HepG2 (cell line): Measurements from ENCODE around the gene TRAPPC12. TPM values are rescaled to one million over a fixed set of nuclear protein-coding genes. Genes with fewer than 3 reads are reported as not detected.

Experiments used
- ATF7-NPFF ChIP-seq: sonication (generic); formaldehyde crosslinking; IDR thresholded peaks from 2 replicates; pipeline ENCODE4 v1.8.1; 2023; ENCODE audit warnings: mild to moderate bottlenecking, low read depth, missing genetic modification reagents, moderate library complexity
- CEBPG ChIP-seq: IDR thresholded peaks from 2 replicates; pipeline ENCODE4 v1.6.1; 2016
- FOSL2 ChIP-seq: sonication (generic); formaldehyde crosslinking; IDR thresholded peaks from 2 replicates; pipeline ENCODE4 v1.4.0; 2020; ENCODE audit warnings: missing genetic modification reagents
- HMG20B ChIP-seq: conservative IDR thresholded peaks from 2 replicates; pipeline ENCODE4 v1.6.1; 2016; ENCODE audit warnings: missing genetic modification reagents, missing compliant biosample characterization
- HOXD1 ChIP-seq: sonication (generic); formaldehyde crosslinking; IDR thresholded peaks from 2 replicates; pipeline ENCODE4 v1.5.0; 2020; ENCODE audit warnings: missing genetic modification reagents
- IRF1 ChIP-seq: sonication (generic); formaldehyde crosslinking; IDR thresholded peaks from 2 replicates; pipeline ENCODE4 v1.4.0; 2020; ENCODE audit warnings: low read depth, mild to moderate bottlenecking, missing genetic modification reagents
- JDP2 ChIP-seq: sonication (generic); formaldehyde crosslinking; IDR thresholded peaks from 2 replicates; pipeline ENCODE4 v1.8.1; 2022; ENCODE audit warnings: missing genetic modification reagents, borderline replicate concordance
- MXI1 ChIP-seq: IDR thresholded peaks from 3 replicates; pipeline ENCODE4 v1.6.1; 2012; ENCODE audit warnings: low read depth, low read length, inconsistent platforms, borderline replicate concordance
- SP2 ChIP-seq: sonication (generic); formaldehyde crosslinking; IDR thresholded peaks from 2 replicates; pipeline ENCODE4 v1.5.1; 2020; ENCODE audit warnings: mild to moderate bottlenecking, missing genetic modification reagents
- SSRP1 ChIP-seq: IDR thresholded peaks from 2 replicates; pipeline ENCODE4 v1.6.1; 2016; ENCODE audit warnings: control low read depth
- SYNCRIP ChIP-seq: fragments of 200-400 bp; formaldehyde crosslinking; IDR thresholded peaks from 2 replicates; pipeline ENCODE4 v1.6.1; 2018; ENCODE audit warnings: mild to moderate bottlenecking, low read depth, low read length; ENCODE audit not compliant: insufficient read depth
- TEAD3 ChIP-seq: optimal IDR thresholded peaks from 2 replicates; pipeline ENCODE3; 2016; ENCODE audit warnings: borderline replicate concordance
- ZNF274 ChIP-seq: sonication (generic); formaldehyde crosslinking; IDR thresholded peaks from 2 replicates; pipeline ENCODE4 v1.5.1; 2020; ENCODE audit warnings: mild to moderate bottlenecking, missing genetic modification reagents
- ZNF317 ChIP-seq: sonication (generic); formaldehyde crosslinking; IDR thresholded peaks from 2 replicates; pipeline ENCODE4 v1.5.0; 2020; ENCODE audit warnings: mild to moderate bottlenecking, missing genetic modification reagents
- ZNF326 ChIP-seq: sonication (generic); formaldehyde crosslinking; IDR thresholded peaks from 2 replicates; pipeline ENCODE4 v1.4.0; 2020; ENCODE audit warnings: missing genetic modification reagents, borderline replicate concordance
- ZNF556 ChIP-seq: sonication (generic); formaldehyde crosslinking; IDR thresholded peaks from 2 replicates; pipeline ENCODE4 v1.4.0; 2020; ENCODE audit warnings: mild to moderate bottlenecking, missing genetic modification reagents, borderline replicate concordance
- ZNF792 ChIP-seq: IDR thresholded peaks from 2 replicates; pipeline ENCODE4 v1.6.1; 2016
- polyA plus RNA-seq, 8 experiments: library from polyadenylated mRNA; depleted of rRNA in 3 of 8; stranded (reverse) in 7 of 8; unstranded in 1 of 8; fragments of >200 nt; fragmentation: Illumina TruSeq in 4 of 8; extraction: Trizol in 4 of 8; gene quantifications; 2 replicates each; pipeline versions ENCODE4 v1.2.1 to v1.2.3, GENCODE V29; 2011 to 2016; ENCODE audit warnings: low read depth in 4 of 8, missing spikeins in 1 of 8, mixed read lengths in 1 of 8; ENCODE audit not compliant: insufficient read depth in 1 of 8
- total RNA-seq, 5 experiments: library from RNA; depleted of rRNA; stranded (reverse); fragments of >200 nt; fragmentation: Illumina TruSeq; extraction: Trizol; gene quantifications; 2 replicates each; pipeline ENCODE4 v1.2.3, GENCODE V29; 2016; ENCODE audit warnings: low read depth in 1 of 5
- TF ChIP-seq, protein P1 (sequence below): sonication (generic); formaldehyde crosslinking; IDR thresholded peaks from 2 replicates; pipeline ENCODE4 v1.8.0; 2022; ENCODE audit warnings: missing genetic modification reagents, mild to moderate bottlenecking, moderate library complexity, borderline replicate concordance
- TF ChIP-seq, protein P2 (sequence below): sonication (generic); formaldehyde crosslinking; IDR thresholded peaks from 2 replicates; pipeline ENCODE4 v1.8.0; 2022; ENCODE audit warnings: missing genetic modification reagents, mild to moderate bottlenecking, inconsistent platforms, borderline replicate concordance
- TF ChIP-seq, protein P3 (sequence below): sonication (generic); formaldehyde crosslinking; IDR thresholded peaks from 2 replicates; pipeline ENCODE4 v1.4.0; 2020; ENCODE audit warnings: missing genetic modification reagents, borderline replicate concordance

TRAPPC12 gene
- total and polyA plus RNA-seq, 2 of the 13 experiments (the other 11 are each of a cell fraction or from before 2014, with no cell fraction given) = 46.4 to 97.7 TPM

DNA sequence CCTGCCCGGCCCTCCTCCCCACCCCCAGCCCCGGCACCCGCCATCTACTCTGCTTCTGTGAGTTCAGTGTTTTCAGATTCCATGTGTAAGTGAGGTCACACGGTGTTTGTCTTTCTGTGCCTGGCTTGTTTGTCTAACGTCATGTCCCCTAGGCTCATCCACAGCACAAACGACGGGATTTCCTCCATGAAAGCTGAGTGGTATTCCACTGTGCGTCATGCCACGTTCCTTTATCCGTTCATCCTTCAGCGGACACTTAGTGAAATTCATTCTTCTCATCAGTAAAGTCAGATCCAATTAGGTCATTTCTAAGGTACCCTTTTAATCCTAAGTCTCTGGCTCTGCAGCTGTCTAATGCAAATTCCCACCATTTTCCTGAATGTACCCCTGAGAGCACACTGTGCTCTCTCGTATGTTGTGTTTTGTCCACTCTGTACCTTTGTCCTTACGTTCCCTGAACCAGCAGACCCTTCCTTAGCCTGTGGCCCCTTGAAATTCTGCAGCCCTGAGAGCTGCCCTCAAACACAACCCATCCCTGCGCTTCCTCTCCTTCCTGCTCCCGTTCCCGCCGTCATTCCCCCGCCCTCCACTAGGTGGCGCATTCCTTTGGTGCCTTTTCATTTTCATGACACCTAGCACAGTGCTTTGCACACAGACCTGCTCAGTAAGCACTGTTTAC, 44.1 kb downstream of the TRAPPC12 start (continued):
- TF ChIP-seq, protein P1, sequence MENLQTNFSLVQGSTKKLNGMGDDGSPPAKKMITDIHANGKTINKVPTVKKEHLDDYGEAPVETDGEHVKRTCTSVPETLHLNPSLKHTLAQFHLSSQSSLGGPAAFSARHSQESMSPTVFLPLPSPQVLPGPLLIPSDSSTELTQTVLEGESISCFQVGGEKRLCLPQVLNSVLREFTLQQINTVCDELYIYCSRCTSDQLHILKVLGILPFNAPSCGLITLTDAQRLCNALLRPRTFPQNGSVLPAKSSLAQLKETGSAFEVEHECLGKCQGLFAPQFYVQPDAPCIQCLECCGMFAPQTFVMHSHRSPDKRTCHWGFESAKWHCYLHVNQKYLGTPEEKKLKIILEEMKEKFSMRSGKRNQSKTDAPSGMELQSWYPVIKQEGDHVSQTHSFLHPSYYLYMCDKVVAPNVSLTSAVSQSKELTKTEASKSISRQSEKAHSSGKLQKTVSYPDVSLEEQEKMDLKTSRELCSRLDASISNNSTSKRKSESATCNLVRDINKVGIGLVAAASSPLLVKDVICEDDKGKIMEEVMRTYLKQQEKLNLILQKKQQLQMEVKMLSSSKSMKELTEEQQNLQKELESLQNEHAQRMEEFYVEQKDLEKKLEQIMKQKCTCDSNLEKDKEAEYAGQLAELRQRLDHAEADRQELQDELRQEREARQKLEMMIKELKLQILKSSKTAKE (CRISPR knock-in tag) = no peak
- TF ChIP-seq JDP2 (CRISPR knock-in tag) = no peak
- peak; percentile 83 for TF ChIP-seq TEAD3 (CRISPR knock-in tag)
- no peak for TF ChIP-seq ATF7-NPFF (CRISPR knock-in tag)
- TF ChIP-seq SYNCRIP = no peak
- TF ChIP-seq ZNF317 = peak; percentile 74; the same call in 1 of the 2 replicates
- TF ChIP-seq SP2 (CRISPR knock-in tag) = no peak
- TF ChIP-seq ZNF792 = peak; percentile 41; the same call in 1 of the 2 replicates
- TF ChIP-seq, protein P2, sequence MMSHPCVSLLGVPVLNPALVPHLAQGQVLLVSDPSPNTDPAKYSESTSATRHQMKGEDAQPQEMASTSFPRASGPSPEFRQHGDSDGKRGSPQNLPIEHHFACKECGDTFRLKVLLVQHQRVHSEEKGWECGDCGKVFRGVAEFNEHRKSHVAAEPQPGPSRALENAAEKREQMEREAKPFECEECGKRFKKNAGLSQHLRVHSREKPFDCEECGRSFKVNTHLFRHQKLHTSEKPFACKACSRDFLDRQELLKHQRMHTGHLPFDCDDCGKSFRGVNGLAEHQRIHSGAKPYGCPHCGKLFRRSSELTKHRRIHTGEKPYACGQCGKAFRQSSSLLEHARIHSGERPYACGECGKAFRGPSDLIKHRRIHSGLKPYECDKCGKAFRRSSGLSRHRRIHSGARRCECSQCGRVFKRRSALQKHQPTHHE (CRISPR knock-in tag) = no peak
- TF ChIP-seq HOXD1 = no peak
- TF ChIP-seq MXI1 = peak; percentile 12; the same call in 1 of the 3 replicates
- TF ChIP-seq CEBPG (CRISPR knock-in tag) = peak; percentile 47; the same call in 1 of the 2 replicates
- no peak for TF ChIP-seq IRF1 (CRISPR knock-in tag)
- TF ChIP-seq SSRP1 (CRISPR knock-in tag) = no peak
- no peak for TF ChIP-seq HMG20B
- TF ChIP-seq FOSL2 (CRISPR knock-in tag) = peak; percentile 51
- 0 out of 2 replicates have a peak, but pooled peaks have one; percentile 60 for TF ChIP-seq ZNF556 (CRISPR knock-in tag)
- no peak for TF ChIP-seq ZNF326 (CRISPR knock-in tag)
- TF ChIP-seq, protein P3, sequence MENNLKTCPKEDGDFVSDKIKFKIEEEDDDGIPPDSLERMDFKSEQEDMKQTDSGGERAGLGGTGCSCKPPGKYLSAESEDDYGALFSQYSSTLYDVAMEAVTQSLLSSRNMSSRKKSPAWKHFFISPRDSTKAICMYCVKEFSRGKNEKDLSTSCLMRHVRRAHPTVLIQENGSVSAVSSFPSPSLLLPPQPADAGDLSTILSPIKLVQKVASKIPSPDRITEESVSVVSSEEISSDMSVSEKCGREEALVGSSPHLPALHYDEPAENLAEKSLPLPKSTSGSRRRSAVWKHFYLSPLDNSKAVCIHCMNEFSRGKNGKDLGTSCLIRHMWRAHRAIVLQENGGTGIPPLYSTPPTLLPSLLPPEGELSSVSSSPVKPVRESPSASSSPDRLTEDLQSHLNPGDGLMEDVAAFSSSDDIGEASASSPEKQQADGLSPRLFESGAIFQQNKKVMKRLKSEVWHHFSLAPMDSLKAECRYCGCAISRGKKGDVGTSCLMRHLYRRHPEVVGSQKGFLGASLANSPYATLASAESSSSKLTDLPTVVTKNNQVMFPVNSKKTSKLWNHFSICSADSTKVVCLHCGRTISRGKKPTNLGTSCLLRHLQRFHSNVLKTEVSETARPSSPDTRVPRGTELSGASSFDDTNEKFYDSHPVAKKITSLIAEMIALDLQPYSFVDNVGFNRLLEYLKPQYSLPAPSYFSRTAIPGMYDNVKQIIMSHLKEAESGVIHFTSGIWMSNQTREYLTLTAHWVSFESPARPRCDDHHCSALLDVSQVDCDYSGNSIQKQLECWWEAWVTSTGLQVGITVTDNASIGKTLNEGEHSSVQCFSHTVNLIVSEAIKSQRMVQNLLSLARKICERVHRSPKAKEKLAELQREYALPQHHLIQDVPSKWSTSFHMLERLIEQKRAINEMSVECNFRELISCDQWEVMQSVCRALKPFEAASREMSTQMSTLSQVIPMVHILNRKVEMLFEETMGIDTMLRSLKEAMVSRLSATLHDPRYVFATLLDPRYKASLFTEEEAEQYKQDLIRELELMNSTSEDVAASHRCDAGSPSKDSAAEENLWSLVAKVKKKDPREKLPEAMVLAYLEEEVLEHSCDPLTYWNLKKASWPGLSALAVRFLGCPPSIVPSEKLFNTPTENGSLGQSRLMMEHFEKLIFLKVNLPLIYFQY (CRISPR knock-in tag) = no peak
- peak; percentile 45; the same call in 1 of the 2 replicates for TF ChIP-seq ZNF274 (CRISPR knock-in tag)
